ENCODE data around the gene FOXA2.

Gene FOXA2

GRCh38 chr20:22567944-22568871 lies 16.2 kb downstream of the FOXA2 start:
- no peak for DNase-seq (ENCODE audit: low read depth)
- H3K4me3 ChIP-seq (replicated peaks; ENCODE audit: low read depth, low read length), result no peak overlapping the region
- TF ChIP-seq CTCF (IDR thresholded peaks at IDR 0.05; ENCODE audit: low read length, missing control alignments), result no peak

GRCh38 chr20:22566876-22567658 lies 17.3 kb downstream of the FOXA2 start:
- no peak for TF ChIP-seq CTCF (IDR thresholded peaks at IDR 0.05; ENCODE audit: low read length, missing control alignments)
- H3K4me3 ChIP-seq (replicated peaks; ENCODE audit: low read depth, low read length), result no peak overlapping the region
- DNase-seq (ENCODE audit: low read depth), result no peak

- no peak for TF ChIP-seq CTCF (IDR thresholded peaks at IDR 0.05; ENCODE audit: low read length, missing control alignments)
- no peak overlapping the region for H3K4me3 ChIP-seq (replicated peaks; ENCODE audit: low read depth, low read length)
- no peak for DNase-seq (ENCODE audit: low read depth)
These were observed 21.1 kb downstream of the FOXA2 start for GRCh38 chr20:22563062-22563965.

- no peak overlapping the region for H3K4me3 ChIP-seq (replicated peaks; ENCODE audit: low read depth, low read length)
- no peak for DNase-seq (ENCODE audit: low read depth)
- TF ChIP-seq CTCF (IDR thresholded peaks at IDR 0.05; ENCODE audit: low read length, missing control alignments), result no peak
These were observed 21.8 kb downstream of the FOXA2 start for GRCh38 chr20:22562620-22563019.

GRCh38 chr20:22561965-22562577 lies 22.3 kb downstream of the FOXA2 start:
- no peak for DNase-seq (ENCODE audit: low read depth)
- TF ChIP-seq CTCF (IDR thresholded peaks at IDR 0.05; ENCODE audit: low read length, missing control alignments), result no peak
- no peak overlapping the region for H3K4me3 ChIP-seq (replicated peaks; ENCODE audit: low read depth, low read length)

GRCh38 chr20:22560817-22561216 lies 23.6 kb downstream of the FOXA2 start:
- H3K4me3 ChIP-seq (replicated peaks; ENCODE audit: low read depth, low read length), result no peak overlapping the region

More at GRCh38 chr20:22560817-22561216, 23.6 kb downstream of the FOXA2 start:
- DNase-seq (ENCODE audit: low read depth), result no peak
- TF ChIP-seq CTCF (IDR thresholded peaks at IDR 0.05; ENCODE audit: low read length, missing control alignments), result no peak
